ENCODE data around the gene RSPH6A.
"Not testable (repeated sequence)": the region's sequence is repeated elsewhere in the genome, so short reads cannot be mapped to it uniquely, and the experiment has no call there.

The RSPH6A gene

DNA sequence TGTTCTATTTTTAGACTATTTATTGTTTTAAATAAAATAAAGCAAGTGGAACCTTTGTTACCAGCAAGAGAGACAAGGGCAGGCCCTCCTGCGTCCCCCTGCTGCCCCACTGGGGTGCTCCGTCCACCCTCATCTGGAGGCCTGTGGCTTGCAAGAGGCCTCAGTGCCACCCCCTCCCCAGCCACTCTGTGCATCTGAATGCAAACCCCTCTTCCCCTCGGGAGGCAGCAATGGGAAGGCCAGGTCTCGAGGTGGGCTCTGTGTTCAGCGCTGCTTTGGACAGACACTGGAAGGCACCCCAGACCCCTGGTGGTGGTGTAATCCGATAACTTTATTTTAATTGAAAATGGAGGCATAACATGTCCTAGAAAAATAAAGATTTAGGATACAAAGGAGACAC, 50.6 kb downstream of the RSPH6A start:
- FAIRE-seq = no peak

DNA sequence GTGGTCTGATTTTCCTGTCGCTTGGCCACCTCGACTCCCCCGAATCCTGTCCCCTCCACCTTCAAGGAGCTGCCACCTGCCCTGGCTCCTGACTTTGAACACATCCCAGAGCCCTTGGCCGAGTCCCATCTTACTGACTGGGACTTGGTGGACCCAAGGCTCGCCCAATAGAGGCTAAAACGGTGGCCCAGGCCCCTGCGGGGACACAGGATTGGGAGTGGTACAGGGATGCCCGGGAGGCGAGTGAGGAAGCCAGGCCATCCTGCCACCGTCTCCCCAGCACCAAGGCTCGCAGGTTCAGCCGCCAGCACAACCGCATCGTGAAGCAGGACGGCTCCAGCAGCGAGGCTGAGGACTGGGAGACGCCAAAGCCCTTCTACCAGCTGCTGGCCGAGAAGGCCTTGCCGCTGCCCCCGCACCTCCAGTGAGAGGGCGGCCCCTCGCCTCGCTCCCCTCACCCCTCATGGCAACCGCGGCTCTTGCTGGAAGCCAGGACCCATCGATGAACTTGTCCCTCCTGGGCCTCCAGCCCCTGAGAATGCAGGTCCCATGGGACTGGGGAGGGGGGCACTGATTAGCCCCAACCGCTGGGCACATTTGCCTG, 51.3 kb downstream of the RSPH6A start:
- no peak for FAIRE-seq

DNA sequence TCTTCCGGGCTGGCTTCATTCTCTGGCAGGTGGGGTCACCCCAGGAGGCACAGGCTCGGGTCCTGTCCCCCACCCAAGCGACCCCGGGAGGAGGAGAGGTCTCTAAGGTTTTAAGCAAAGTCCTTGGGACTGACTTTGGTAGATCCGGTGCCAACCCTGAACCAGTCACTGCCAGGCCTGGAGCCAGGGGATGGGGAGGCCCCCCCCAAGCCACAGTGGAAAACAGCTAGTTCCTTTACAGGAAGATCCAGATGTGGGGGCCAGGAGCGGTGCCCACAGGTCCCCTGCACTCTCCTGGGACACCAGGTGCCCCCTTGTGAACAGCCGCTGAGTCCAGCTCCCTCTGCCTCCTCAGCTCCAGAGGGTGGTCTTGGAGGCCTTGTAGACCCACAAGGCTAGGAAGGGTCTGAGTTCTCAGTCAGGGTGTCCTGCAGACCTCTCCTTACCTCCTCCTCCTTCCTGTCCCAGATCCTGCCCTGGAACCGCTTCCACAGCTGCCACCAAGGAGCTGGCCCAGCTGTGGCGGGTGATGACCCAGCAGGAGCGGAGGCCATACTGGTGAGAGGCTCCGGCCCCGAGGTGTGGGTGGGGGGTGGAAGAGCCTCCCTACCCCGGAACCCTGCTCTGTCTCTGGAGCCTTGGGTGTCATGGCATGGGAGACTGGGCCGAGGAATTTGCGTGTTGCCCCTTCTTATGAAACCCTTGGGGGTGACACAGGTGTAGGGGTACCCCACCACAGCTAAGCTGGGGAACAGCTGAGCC, 52.1 kb downstream of the RSPH6A start:
- FAIRE-seq = no peak

DNA sequence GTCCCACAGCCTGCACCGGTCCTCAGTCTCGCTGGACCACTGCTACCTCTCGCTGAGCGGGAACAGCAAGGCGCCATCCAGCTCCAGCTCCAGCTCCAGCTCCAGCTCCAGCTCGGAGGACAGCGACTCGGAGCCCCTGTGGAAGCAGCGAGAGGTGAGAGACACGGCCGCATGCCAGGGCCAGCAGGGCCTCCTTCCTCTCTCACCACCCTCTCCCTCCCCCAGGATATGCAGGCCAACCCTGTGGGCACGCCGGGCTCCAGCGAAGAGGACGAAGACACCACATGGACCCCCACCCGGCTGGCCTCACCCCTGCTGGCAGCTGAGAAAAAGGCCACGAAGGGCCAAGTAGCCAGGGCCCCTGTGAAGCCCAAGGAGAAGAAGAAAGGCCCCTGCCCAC, 53.4 kb downstream of the RSPH6A start:
- FAIRE-seq = no peak

DNA sequence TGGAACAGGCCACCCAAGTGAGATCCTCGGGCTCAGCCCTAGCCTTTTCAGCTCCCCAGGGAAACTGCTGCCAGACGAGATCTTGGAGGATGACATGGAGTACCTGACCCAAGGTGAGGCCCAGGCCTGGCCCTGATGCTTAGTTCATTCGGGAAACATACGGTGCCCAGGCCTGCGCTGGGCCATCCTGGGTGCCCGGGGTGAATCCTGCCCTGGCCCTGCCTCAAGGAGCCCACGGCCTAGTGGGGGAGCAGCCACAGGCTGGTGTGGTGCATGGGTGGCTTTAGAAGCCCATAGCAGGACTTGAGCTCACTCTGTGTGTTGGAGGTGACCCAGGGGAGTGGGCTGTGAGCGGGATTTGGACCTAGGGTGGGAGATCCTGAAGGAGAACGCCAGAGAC, 56.2 kb downstream of the RSPH6A start:
- FAIRE-seq = no peak

DNA sequence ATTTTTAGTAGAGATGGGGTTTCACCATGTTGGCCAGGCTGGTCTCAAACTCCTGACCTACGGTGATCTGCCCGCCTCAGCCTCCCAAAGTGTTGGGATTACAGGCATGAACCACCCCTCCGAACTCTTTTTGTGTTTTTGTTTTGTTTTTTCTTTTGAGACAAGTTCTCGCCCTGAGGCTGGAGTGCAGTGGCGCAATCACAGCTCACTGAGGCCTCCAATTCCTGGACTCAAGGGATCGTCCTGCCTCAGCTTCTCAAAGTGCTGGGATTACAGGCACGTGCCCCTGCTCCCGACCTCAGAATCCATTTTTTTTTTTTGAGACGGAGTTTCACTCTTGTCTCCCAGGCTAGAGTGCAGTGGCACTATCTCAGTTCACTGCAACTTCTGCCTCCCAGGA, 57.4 kb downstream of the RSPH6A start:
- no peak for FAIRE-seq

DNA sequence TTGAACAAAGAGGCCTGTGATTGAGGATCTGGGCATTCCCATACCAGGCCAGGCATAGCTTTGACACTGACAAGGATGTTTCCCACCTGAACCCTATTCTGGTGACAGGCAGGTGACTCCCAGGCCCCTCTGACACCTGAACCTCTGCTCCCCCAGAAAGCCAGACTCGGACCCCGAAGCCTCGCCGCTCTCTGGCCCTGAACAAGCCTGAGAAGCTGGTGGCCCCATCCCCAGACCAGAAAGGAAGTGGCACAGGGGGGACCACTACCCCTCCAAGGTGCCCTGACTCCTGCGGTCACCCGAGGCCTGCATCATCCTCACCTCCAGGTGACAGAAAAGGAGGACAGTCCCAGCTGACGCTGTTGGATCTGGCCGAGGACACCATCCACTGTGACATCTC, 60.8 kb downstream of the RSPH6A start:
- FAIRE-seq = no peak

DNA sequence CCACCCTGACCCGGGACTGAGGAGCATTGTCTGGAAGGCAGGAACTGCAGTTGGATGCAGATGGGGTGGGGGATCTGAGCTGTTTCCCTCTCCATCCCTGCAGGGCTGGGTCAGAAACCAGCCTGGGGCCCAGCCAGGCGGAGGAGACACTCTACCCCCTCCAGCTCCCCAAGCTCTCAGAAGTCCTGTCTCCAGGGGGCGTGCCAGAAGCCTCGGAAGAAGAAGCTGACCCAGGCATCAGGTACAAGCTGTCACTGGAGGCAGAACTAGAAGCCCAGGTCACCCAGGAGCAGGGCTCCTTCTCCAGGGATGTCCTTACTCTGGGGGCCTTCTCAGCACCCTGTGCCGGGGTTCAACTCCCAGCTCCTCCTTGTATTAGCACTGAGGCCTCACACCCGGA, 61.6 kb downstream of the RSPH6A start:
- no peak for FAIRE-seq

DNA sequence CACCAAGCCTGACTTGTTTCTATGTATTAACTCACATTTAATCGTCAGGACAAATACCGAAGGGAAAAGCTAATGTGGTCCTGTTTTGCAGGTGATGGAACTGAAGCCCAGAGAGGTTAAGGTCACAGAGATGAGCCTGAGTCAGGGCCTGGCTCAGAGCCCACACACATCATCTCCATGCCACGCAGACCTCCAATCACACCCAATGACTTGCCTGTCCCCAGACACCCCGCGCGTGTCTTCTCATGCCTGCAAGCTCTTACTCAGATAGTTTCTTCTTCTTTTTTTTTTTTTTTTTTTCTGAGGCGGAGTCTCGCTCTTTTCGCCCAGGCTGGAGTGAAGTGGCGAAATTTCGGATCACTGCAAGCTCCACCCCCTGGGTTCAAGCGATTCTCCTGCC, 62.5 kb downstream of the RSPH6A start:
- no peak for FAIRE-seq

DNA sequence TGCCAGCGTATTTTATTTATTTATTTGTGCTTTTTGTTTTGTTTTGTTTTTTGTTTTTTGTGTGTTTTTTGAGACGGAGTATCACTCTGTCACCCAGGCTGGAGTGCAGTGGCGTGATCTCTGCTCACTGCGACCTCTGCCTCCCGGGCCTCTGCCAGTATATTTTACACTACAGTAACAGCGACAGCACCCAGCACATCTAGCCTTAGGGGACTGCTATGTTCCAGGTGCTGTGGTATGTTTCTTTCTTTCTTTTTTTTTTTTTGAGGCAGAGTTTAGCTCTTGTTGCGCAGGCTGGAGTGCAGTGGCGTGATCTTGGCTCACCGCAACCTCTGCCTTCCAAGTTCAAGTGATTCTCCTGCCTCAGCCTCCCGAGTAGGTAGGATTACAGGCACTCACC, 63.6 kb downstream of the RSPH6A start:
- not testable (repeated sequence) for FAIRE-seq

DNA sequence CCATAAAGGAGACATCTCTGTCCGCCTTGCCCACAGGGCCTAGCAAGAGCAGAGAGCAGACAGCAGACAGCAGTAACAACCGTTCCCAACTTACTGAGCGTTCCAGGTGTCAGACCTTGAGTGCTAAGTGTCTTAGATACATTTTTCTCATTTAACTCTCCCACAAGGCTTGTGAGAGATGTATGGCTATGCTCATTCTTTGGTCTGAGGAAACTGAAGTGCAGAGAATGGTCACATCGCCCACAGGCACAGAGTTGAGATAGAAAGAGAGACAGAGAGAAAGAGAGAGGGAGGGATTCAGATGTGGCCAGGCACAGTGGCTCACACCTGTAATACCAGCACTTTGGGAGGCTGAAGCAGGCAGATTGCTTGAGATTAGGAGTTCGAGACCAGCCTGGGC, 67.6 kb downstream of the RSPH6A start:
- no peak for FAIRE-seq

DNA sequence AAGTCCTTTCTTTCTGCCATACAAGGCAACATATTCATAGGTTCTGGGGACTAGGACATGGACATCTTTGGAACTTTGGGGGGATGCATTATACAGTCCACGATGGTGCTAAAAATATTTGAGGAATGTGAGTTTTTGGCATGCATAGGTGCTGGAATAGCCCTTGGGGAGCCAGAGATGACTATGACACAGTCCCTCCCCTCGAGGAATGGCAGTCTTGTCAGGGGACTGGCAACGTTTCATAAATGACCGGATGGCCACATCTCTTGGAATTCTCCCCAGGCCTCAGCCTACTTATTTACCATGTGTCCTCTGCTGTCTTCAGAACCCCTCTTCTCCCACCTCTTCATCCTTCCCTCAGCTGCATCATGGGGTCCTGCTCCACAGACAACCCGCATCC, 68.2 kb downstream of the RSPH6A start:
- FAIRE-seq = no peak
